Stomach (tissue), 9 donors: ENCODE measurements around the gene SDC3. TPM values are rescaled to one million over a fixed set of nuclear protein-coding genes. Genes with fewer than 3 reads are reported as not detected.

Experiments
- DNase-seq, 2 donors: peaks; one replicate each; pipeline versions ENCODE4 v3.0.0 to v3.0.0-alpha.2; 2013 to 2019
- H3K27ac ChIP-seq, 5 donors: fragments of 200-600 bp in 4 of 5; sonication (generic) in 4 of 5; one replicate each; pipeline ENCODE4 v1.5.1; 2013 to 2019; ENCODE audit warnings: mild to moderate bottlenecking in 1 of 5, moderate library complexity in 1 of 5
- H3K27me3 ChIP-seq, 3 donors: fragments of 200-600 bp; sonication (generic); one replicate each; pipeline ENCODE4 v1.5.1; 2017 to 2019; ENCODE audit warnings: mixed run types in 1 of 3
- H3K36me3 ChIP-seq, 4 donors: fragments of 200-600 bp; sonication (generic); 1 replicate in 3 of 4; 2 replicates in 1 of 4; pipeline ENCODE4 v1.5.1; 2016 to 2019
- H3K4me1 ChIP-seq, 4 donors: fragments of 200-600 bp; sonication (generic); one replicate each; pipeline ENCODE4 v1.5.1; 2016 to 2019
- H3K4me3 ChIP-seq, 4 donors: fragments of 200-600 bp; sonication (generic) in 3 of 4; one replicate each; pipeline ENCODE4 v1.5.1; 2016 to 2019; ENCODE audit warnings: mild to moderate bottlenecking in 1 of 4
- H3K9me3 ChIP-seq, 4 donors: fragments of 200-600 bp; sonication (generic); one replicate each; pipeline ENCODE4 v1.5.1; 2016 to 2019
- EP300 ChIP-seq: sonication (generic); formaldehyde crosslinking; IDR thresholded peaks from one replicate; pipeline ENCODE4 v1.6.1; 2017; ENCODE audit warnings: antibody characterized with exemption
- POLR2A ChIP-seq, 4 donors: fragments of 450-650 bp; IDR thresholded peaks; one replicate each; pipeline ENCODE4 v1.6.1; 2016; ENCODE audit warnings: antibody characterized with exemption in 4 of 4, control low read depth in 2 of 4, mild to moderate bottlenecking in 1 of 4, moderate library complexity in 1 of 4
- POLR2AphosphoS5 ChIP-seq, 3 donors: sonication (generic); formaldehyde crosslinking; IDR thresholded peaks; one replicate each; pipeline ENCODE4 v1.6.1; 2016; ENCODE audit warnings: antibody characterized with exemption in 3 of 3
- WGBS, 5 donors: extraction: QIAGEN DNeasy Blood & Tissue Kit in 3 of 5; methylation state at CpG; one replicate each; pipeline versions ENCODE4 v1.1.5 to v1.1.7; 2013 to 2018; 5-methylcytosine and 5-hydroxymethylcytosine counted together
- intact Hi-C: fragments of 100-400 bp; cut with DNase I; formaldehyde crosslinking; loops from one replicate; pipeline ENCODE4 v1.15.1; 2023; ENCODE audit warnings: low total_unique reads
- polyA plus RNA-seq, 3 donors: library from polyadenylated mRNA; stranded (reverse); fragments of 200-250 nt; gene quantifications; one replicate each; pipeline ENCODE4 v1.2.3, GENCODE V29; 2013
- total RNA-seq, 5 donors: library from RNA; depleted of rRNA; stranded (reverse); fragments of >200 nt; gene quantifications; one replicate each; pipeline versions ENCODE4 v1.1.0 to v1.2.3, GENCODE V29; 2014 to 2016
- TF ChIP-seq, protein P1 (sequence below), 7 experiments: fragments of 450-650 bp in 4 of 7; fragments of 200-600 bp in 3 of 7; sonication (generic) in 3 of 7; IDR thresholded peaks; one replicate each; pipeline ENCODE4 v1.5.1; 2016 to 2019; ENCODE audit warnings: antibody characterized with exemption in 7 of 7, control low read depth in 2 of 7, mild to moderate bottlenecking in 1 of 7
- donor health status: healthy with polysubstance abuse.
- donor health status: Bipolar disorder and iron deficiency.
- donor health status: healthy.

The SDC3 gene
- total and polyA plus RNA-seq, 8 donors, result 0.58 to 47.2 (median 15.2) TPM

GRCh38 chr1:30879940-30880677, 28.4 kb downstream of the SDC3 start:
- Histone ChIP-seq H3K27ac (peak overlapping the region; percentile 6 to 89 (median 74)), H3K4me1 (peaks cover 15 to 75% (median 41%) of the 10 kb centered on the region in 4 donors), H3K9me3 (no peaks in the 10 kb centered on the region), H3K27me3 (no peaks in the 10 kb centered on the region), H3K4me3 (no peak overlapping the region), H3K36me3 (peaks cover 0 to 19% (median 11%) of the 10 kb centered on the region in 4 donors)
- DNase-seq, result peak in 1 of 2 donors; percentile 60
- intact Hi-C loops, result no loop called here
- 66 to 77% (median 69%) methylated on average over 16 to 17 of the region's 17 CpGs for WGBS, 5 donors
- TF ChIP-seq POLR2A (IDR thresholded peaks at IDR 0.05) (no peak), POLR2AphosphoS5 (IDR thresholded peaks at IDR 0.05) (no peak), EP300 (no peak)
- TF ChIP-seq, protein P1, sequence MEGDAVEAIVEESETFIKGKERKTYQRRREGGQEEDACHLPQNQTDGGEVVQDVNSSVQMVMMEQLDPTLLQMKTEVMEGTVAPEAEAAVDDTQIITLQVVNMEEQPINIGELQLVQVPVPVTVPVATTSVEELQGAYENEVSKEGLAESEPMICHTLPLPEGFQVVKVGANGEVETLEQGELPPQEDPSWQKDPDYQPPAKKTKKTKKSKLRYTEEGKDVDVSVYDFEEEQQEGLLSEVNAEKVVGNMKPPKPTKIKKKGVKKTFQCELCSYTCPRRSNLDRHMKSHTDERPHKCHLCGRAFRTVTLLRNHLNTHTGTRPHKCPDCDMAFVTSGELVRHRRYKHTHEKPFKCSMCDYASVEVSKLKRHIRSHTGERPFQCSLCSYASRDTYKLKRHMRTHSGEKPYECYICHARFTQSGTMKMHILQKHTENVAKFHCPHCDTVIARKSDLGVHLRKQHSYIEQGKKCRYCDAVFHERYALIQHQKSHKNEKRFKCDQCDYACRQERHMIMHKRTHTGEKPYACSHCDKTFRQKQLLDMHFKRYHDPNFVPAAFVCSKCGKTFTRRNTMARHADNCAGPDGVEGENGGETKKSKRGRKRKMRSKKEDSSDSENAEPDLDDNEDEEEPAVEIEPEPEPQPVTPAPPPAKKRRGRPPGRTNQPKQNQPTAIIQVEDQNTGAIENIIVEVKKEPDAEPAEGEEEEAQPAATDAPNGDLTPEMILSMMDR (IDR thresholded peaks at IDR 0.05), result no peak

- Histone ChIP-seq H3K36me3 (peaks cover 2 to 28% (median 16%) of the 10 kb centered on the region in 4 donors), H3K9me3 (no peaks in the 10 kb centered on the region), H3K4me3 (no peak overlapping the region), H3K27ac (peak overlapping the region; percentile 6 to 89 (median 74)), H3K4me1 (peaks cover 15 to 74% (median 41%) of the 10 kb centered on the region in 4 donors), H3K27me3 (no peaks in the 10 kb centered on the region)
- intact Hi-C loops, result no loop called here
- WGBS, 5 donors, result 10 to 30% (median 22%) methylated on average over 4 of the region's 4 CpGs
- DNase-seq, result peak; percentile 40 to 83
- TF ChIP-seq POLR2A (IDR thresholded peaks at IDR 0.05) (no peak), POLR2AphosphoS5 (IDR thresholded peaks at IDR 0.05) (peak in 1 of 3 donors; percentile 53)
Observed at GRCh38 chr1:30879126-30879786, 29.3 kb downstream of the SDC3 start.

GRCh38 chr1:30878559-30878958, 30.0 kb downstream of the SDC3 start:
- Histone ChIP-seq H3K9me3 (no peaks in the 10 kb centered on the region), H3K4me3 (no peak overlapping the region), H3K4me1 (peaks cover 15 to 70% (median 41%) of the 10 kb centered on the region in 4 donors), H3K36me3 (peaks cover 9 to 35% (median 23%) of the 10 kb centered on the region in 4 donors), H3K27ac (peak overlapping the region in 4 of 5 donors; percentile 68 to 89 (median 76)), H3K27me3 (no peaks in the 10 kb centered on the region)
- TF ChIP-seq POLR2AphosphoS5 (IDR thresholded peaks at IDR 0.05) (no peak), EP300 (no peak), POLR2A (IDR thresholded peaks at IDR 0.05) (no peak)
- TF ChIP-seq, protein P1 (IDR thresholded peaks at IDR 0.05), result no peak
- WGBS, 5 donors, result 76 to 90% (median 86%) methylated on average over 10 to 13 of the region's 13 CpGs
- no peak for DNase-seq
- intact Hi-C loops, result no loop called here

DNA sequence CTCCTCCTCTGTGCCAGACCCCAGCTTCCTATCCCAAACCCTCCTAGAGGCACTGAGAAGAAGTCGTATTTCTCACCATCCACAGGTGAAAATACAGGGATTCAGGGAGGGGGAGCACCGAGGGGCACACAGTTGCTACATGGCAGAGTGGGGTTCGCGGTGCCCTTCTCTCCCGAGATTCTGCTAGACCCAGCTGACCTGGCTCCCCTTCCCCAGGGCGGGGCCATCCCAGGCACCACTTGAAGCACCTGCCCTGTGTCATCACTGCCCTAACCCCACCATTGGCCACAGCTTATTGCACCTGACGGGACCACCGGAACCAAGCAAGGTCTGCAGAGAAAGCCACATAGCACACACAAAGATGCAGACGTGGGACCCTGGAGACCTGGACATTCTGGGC, 30.5 kb downstream of the SDC3 start:
- peaks cover 1 to 3% (median 2%) of the 10 kb centered on the region in 4 donors for H3K9me3 ChIP-seq
- no peak overlapping the region for H3K4me3 ChIP-seq
- H3K4me1 ChIP-seq, result peaks cover 15 to 64% (median 40%) of the 10 kb centered on the region in 4 donors
- peaks cover 14 to 40% (median 29%) of the 10 kb centered on the region in 4 donors for H3K36me3 ChIP-seq
- 83 to 89% (median 87%) methylated on average over 6 to 9 of the region's 9 CpGs for WGBS, 5 donors
- no peaks in the 10 kb centered on the region for H3K27me3 ChIP-seq
- peak overlapping the region in 4 of 5 donors; percentile 62 to 89 (median 74) for H3K27ac ChIP-seq
- intact Hi-C loops, result no loop called here
- no peak for TF ChIP-seq POLR2A (IDR thresholded peaks at IDR 0.05)
- TF ChIP-seq, protein P1 (IDR thresholded peaks at IDR 0.05), result no peak
- no peak for TF ChIP-seq EP300
- no peak for TF ChIP-seq POLR2AphosphoS5 (IDR thresholded peaks at IDR 0.05)
- no peak for DNase-seq
